Activated CD8-positive, alpha-beta memory T cell treated with anti-CD3 and anti-CD28 coated beads, Interleukin-2, amount 10 ng/mL, durations not matched to agents 7 days and 5 days (primary cell): ENCODE results near the gene DYSF. TPM values are rescaled to one million over a fixed set of nuclear protein-coding genes. Genes with fewer than 3 reads are reported as not detected.

Experiments used
- ATAC-seq: fragments of 150-1000 bp; cut with Tn5 transposase; one replicate; pipeline ENCODE4 v1.10.0; 2021; ENCODE audit warnings: moderate library complexity
- CTCF ChIA-PET: fragments of 350-600 bp; sonication (Branson Sonifier 250); formaldehyde crosslinking; loops from one replicate; lab custom pipeline; 2021; ENCODE audit warnings: antibody characterized with exemption; lab: Charles Lee
- DNase-seq: peaks from one replicate; pipeline ENCODE4 v3.0.0-alpha.2; 2020
- H3K27ac Mint-ChIP-seq: one replicate; pipeline ENCODE4 v1.8.0; 2021; ENCODE audit warnings: mild to moderate bottlenecking, mixed read lengths
- H3K27me3 Mint-ChIP-seq: one replicate; pipeline ENCODE4 v1.8.0; 2021; ENCODE audit warnings: mixed read lengths
- H3K36me3 Mint-ChIP-seq: one replicate; pipeline ENCODE4 v1.8.0; 2021; ENCODE audit warnings: mild to moderate bottlenecking, mixed read lengths
- H3K4me1 Mint-ChIP-seq: one replicate; pipeline ENCODE4 v1.8.0; 2021; ENCODE audit warnings: mixed read lengths
- H3K4me3 Mint-ChIP-seq: one replicate; pipeline ENCODE4 v1.8.0; 2021; ENCODE audit warnings: mild to moderate bottlenecking, moderate library complexity, mixed read lengths
- H3K9me3 Mint-ChIP-seq: one replicate; pipeline ENCODE4 v1.8.0; 2022; ENCODE audit warnings: low read depth, mixed read lengths
- total RNA-seq, 2 experiments: library from RNA; stranded (reverse); gene quantifications; one replicate each; pipeline ENCODE4 v1.2.3, GENCODE V29; 2021

DYSF gene
- total RNA-seq, 2 experiments from 2014 or later, result 7.3 to 8.9 TPM

- ATAC-seq, result no peak
Observed at GRCh38 chr2:71706121-71706520, 252.8 kb downstream of the DYSF start.

GRCh38 chr2:71706836-71707235, 253.5 kb downstream of the DYSF start:
- DNase-seq (no peak), ATAC-seq (no peak)
- H3K27ac Mint-ChIP-seq, result no peak overlapping the region
- no peaks in the 10 kb centered on the region for H3K9me3 Mint-ChIP-seq
- no peak overlapping the region for H3K4me3 Mint-ChIP-seq
- no peaks in the 10 kb centered on the region for H3K27me3 Mint-ChIP-seq
- H3K36me3 Mint-ChIP-seq, result no peaks in the 10 kb centered on the region
- H3K4me1 Mint-ChIP-seq, result no peaks in the 10 kb centered on the region
- CTCF ChIA-PET, result no interaction called here

More at GRCh38 chr2:71706121-71706520, 252.8 kb downstream of the DYSF start:
- Mint-ChIP-seq H3K27ac (no peak overlapping the region), H3K27me3 (no peaks in the 10 kb centered on the region), H3K4me3 (no peak overlapping the region), H3K4me1 (no peaks in the 10 kb centered on the region), H3K36me3 (no peaks in the 10 kb centered on the region), H3K9me3 (no peaks in the 10 kb centered on the region)
- no peak for DNase-seq
- CTCF ChIA-PET, result no interaction called here

- DNase-seq (no peak), ATAC-seq (no peak)
- H3K27me3 Mint-ChIP-seq, result no peaks in the 10 kb centered on the region
- no peak overlapping the region for H3K27ac Mint-ChIP-seq
- CTCF ChIA-PET, result no interaction called here
- no peaks in the 10 kb centered on the region for H3K9me3 Mint-ChIP-seq
- no peaks in the 10 kb centered on the region for H3K4me1 Mint-ChIP-seq
- no peak overlapping the region for H3K4me3 Mint-ChIP-seq
- no peaks in the 10 kb centered on the region for H3K36me3 Mint-ChIP-seq
Observed at GRCh38 chr2:71710367-71711132, 257.2 kb downstream of the DYSF start.

- ATAC-seq (no peak), DNase-seq (no peak)
- Mint-ChIP-seq H3K36me3 (no peaks in the 10 kb centered on the region), H3K4me1 (no peaks in the 10 kb centered on the region), H3K4me3 (no peak overlapping the region), H3K27ac (no peak overlapping the region), H3K9me3 (no peaks in the 10 kb centered on the region), H3K27me3 (no peaks in the 10 kb centered on the region)
- CTCF ChIA-PET, result no interaction called here
Observed at GRCh38 chr2:71711133-71711855, 257.9 kb downstream of the DYSF start.

GRCh38 chr2:71712158-71712818, 258.9 kb downstream of the DYSF start:
- Mint-ChIP-seq H3K36me3 (no peaks in the 10 kb centered on the region), H3K4me3 (no peak overlapping the region), H3K9me3 (no peaks in the 10 kb centered on the region), H3K27me3 (no peaks in the 10 kb centered on the region), H3K27ac (no peak overlapping the region), H3K4me1 (no peaks in the 10 kb centered on the region)
- no peak for ATAC-seq
- DNase-seq, result no peak
- CTCF ChIA-PET, result no interaction called here

GRCh38 chr2:71713581-71714580, 260.5 kb downstream of the DYSF start:
- ATAC-seq (no peak), DNase-seq (no peak)
- Mint-ChIP-seq H3K4me1 (no peaks in the 10 kb centered on the region), H3K27ac (no peak overlapping the region), H3K9me3 (no peaks in the 10 kb centered on the region), H3K36me3 (no peaks in the 10 kb centered on the region), H3K4me3 (no peak overlapping the region), H3K27me3 (no peaks in the 10 kb centered on the region)
- CTCF ChIA-PET, result no interaction called here

GRCh38 chr2:71714601-71715240, 261.4 kb downstream of the DYSF start:
- no peak for ATAC-seq
- DNase-seq, result no peak
- Mint-ChIP-seq H3K4me1 (no peaks in the 10 kb centered on the region), H3K27ac (no peak overlapping the region), H3K27me3 (no peaks in the 10 kb centered on the region), H3K9me3 (no peaks in the 10 kb centered on the region), H3K4me3 (no peak overlapping the region), H3K36me3 (no peaks in the 10 kb centered on the region)
- CTCF ChIA-PET, result no interaction called here

- Mint-ChIP-seq H3K4me1 (no peaks in the 10 kb centered on the region), H3K36me3 (no peaks in the 10 kb centered on the region), H3K4me3 (no peak overlapping the region), H3K27me3 (no peaks in the 10 kb centered on the region), H3K9me3 (no peaks in the 10 kb centered on the region), H3K27ac (no peak overlapping the region)
- ATAC-seq, result no peak
- CTCF ChIA-PET, result no interaction called here
- no peak for DNase-seq
Observed at GRCh38 chr2:71715241-71715750, 261.9 kb downstream of the DYSF start.

- DNase-seq (no peak), ATAC-seq (no peak)
- Mint-ChIP-seq H3K27me3 (no peaks in the 10 kb centered on the region), H3K4me1 (no peaks in the 10 kb centered on the region), H3K36me3 (no peaks in the 10 kb centered on the region), H3K27ac (no peak overlapping the region), H3K4me3 (no peak overlapping the region), H3K9me3 (no peaks in the 10 kb centered on the region)
- CTCF ChIA-PET, result no interaction called here
Observed at GRCh38 chr2:71715951-71716696, 262.8 kb downstream of the DYSF start.

GRCh38 chr2:71716697-71717624, 263.6 kb downstream of the DYSF start:
- Mint-ChIP-seq H3K9me3 (no peaks in the 10 kb centered on the region), H3K4me1 (no peaks in the 10 kb centered on the region)
- no peak for DNase-seq

GRCh38 chr2:71718686-71719085, 265.3 kb downstream of the DYSF start:
- DNase-seq (no peak), ATAC-seq (no peak)
- CTCF ChIA-PET, result no interaction called here
- Mint-ChIP-seq H3K4me3 (no peak overlapping the region), H3K27me3 (no peaks in the 10 kb centered on the region), H3K27ac (no peak overlapping the region), H3K36me3 (no peaks in the 10 kb centered on the region), H3K4me1 (no peaks in the 10 kb centered on the region), H3K9me3 (peaks cover 2% of the 10 kb centered on the region)

More at GRCh38 chr2:71716697-71717624, 263.6 kb downstream of the DYSF start:
- no peak overlapping the region for H3K27ac Mint-ChIP-seq
- no peak overlapping the region for H3K4me3 Mint-ChIP-seq
- H3K36me3 Mint-ChIP-seq, result no peaks in the 10 kb centered on the region
- CTCF ChIA-PET, result no interaction called here
- ATAC-seq, result no peak
- H3K27me3 Mint-ChIP-seq, result no peaks in the 10 kb centered on the region
